GM18511 (cell line): Measurements from ENCODE around the gene NDUFA13.
"Not testable (repeated sequence)": the region's sequence is repeated elsewhere in the genome, so short reads cannot be mapped to it uniquely, and the experiment has no call there.

Source experiments
- ATAC-seq: cut with Tn5 transposase; IDR thresholded peaks from one replicate; pipeline ENCODE4 v1.9.1; 2021; ENCODE audit warnings: mild to moderate bottlenecking, moderate library complexity; ENCODE audit not compliant: unreplicated experiment

Gene NDUFA13

DNA sequence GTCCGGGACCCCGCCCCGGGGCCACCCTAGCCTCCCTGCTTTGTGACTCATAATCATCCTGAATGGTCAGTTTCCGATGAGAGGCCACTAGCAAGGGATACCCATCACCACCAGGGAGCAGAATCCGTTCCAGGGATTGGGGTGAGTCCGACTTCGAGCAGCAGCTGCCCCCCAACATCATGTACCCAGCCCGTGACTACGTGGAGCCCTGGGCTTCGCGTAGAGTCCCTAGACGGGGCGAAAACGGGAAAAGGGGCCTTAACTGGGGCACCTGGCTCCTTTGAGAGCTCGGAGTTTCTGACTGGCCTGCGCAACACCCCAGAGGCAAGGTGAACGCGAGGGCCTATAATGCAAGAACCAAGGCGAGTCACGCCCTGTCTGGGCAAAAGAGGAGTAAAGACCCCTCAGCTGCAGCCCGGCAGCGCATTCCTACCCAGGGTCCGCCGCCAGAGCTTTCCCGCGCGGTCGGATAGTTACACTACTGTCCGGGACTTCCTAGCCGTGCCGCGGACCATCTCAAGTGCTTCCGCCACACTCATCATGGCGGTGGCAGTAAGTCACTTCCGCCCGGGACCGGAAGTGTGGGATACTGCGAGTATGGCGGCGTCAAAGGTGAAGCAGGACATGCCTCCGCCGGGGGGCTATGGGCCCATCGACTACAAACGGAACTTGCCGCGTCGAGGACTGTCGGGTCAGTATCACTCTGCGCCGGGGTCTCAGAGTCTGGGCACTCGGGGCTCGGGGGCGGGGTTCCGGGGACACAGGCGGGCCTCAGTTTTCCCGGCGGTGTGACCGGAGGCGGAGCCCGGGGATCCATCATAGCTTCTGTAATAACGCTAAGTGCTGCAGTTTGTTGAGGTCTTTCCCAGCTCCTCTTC lies at the start of gene NDUFA13:
NDUFA13 (plus strand) TSS at position 584 of the 878 bp plus-strand sequence; CDS start at position 598, 14 bp downstream.
- ATAC-seq: peak; percentile 95

DNA sequence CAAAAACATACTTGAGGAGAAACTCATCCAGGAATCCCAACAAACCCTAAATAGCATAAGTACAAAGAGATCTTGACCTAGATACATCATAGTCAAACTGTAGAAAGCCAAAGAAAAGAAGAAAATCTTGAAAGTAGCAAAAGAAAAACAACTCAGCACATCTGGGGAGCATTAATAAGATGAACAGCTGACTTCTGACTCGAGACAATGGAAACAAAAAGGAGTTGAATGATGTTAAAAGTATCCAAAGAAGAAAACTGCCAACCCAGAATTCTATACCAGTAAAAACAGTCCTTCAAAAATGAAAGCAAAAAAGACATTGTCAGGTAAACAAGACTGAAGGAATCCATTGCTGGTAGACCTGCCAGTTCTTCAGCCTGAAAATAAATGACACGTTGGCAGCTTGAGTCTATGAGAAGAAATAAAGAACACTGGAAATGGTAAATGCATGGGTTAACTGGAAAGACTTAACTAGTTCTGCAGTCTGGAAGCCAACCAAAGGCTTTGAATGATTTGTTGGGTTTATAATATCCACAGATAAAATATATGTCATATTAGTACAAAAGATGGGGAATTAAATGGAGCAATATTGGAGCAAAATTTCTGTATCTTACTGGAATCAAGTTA lies 47.5 kb upstream of the NDUFA13 start:
- ATAC-seq: no peak

DNA sequence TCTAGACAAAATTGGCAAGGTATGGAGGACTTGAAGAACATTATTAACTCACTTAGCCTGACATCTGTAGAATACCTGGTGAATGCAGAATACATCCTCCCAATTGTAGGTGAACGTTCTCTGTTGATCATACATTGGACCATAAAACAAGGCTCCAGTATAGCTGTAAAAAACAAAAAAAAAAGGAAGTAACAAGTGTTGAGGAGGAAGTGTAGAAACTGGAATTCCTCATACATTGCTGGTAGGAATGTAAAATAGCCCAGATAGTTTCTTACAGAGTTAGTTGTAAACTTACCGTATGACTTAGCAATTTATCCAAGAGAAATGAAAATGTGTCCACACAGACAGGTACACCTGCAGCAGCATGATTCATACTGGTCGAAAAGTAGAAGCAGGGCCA lies 45.4 kb upstream of the NDUFA13 start:
- ATAC-seq: no peak

DNA sequence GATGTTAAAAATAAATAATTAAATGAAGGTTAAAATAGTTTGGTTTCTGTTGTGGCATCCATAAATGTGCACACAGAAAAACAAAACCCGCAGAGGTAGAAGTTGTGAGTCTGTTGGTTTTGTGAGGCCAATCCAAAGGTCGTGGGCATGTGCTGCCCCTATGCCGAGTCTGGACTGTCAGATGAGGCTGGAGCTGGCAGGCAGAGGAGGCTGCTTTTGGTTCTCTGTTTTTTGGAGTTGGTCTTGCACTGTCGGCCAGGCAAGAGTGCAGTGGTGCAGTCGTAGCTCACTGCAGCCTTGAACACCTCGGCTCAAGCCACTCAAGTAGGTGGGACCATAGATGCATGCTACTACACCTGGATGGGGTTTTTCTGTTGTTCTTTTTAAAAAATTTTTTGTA lies 44.3 kb upstream of the NDUFA13 start:
- no peak for ATAC-seq

DNA sequence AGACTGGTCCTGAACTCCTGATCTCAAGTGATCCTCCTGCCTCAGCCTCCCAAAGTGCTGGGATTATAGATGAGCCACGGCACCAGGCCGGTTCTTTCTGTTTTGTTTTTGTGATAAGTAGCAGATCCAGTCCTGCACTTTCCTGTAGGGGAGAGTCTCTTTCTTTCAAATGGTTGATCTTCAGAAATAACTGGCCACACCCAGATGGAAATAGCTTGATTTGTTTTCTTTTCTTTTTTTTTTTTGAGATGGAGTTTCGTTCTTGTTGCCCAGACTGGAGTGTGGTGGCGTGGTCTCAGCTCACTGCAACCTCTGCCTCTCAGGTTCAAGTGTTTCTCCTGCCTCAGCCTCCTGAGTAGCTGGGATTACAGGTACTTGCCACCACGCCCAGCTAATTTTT lies 43.9 kb upstream of the NDUFA13 start:
- not testable (repeated sequence) for ATAC-seq

DNA sequence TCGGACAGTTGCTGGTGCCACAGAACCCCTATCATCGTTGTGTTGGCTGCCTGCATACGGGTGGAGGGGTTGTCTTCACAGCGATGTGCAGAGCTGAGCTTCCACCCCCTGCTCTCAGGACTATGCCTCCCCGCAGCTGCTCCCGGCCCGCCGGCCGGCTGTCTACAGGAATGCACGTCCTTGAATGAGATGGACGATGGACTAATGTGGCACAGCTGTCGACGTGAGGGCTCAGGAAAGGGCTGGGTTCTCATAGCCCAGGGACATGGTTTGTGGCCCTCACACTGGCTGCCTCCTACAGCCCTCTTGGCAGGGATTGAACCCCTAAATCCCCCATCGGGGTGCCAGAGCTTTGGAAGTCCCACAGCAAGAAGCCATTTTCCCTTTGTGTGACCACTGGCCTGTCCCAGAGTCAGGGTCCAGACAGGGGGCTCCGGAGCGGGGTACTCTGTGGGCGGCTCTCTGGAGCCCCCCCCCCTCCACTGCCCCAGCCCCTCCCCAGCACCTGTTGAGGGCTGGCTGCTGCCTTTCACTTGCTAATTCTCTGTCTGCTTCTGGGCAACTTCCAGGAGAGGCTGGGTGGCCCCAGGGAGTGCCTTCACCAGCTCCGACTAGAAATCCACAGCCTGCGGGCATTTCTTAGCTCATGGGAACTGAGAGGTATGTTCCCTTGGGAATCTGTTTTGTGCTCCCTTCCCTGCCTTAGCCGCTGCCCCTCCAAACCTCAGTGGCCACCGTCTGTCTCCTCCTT lies 40.8 kb upstream of the NDUFA13 start:
- no peak for ATAC-seq

DNA sequence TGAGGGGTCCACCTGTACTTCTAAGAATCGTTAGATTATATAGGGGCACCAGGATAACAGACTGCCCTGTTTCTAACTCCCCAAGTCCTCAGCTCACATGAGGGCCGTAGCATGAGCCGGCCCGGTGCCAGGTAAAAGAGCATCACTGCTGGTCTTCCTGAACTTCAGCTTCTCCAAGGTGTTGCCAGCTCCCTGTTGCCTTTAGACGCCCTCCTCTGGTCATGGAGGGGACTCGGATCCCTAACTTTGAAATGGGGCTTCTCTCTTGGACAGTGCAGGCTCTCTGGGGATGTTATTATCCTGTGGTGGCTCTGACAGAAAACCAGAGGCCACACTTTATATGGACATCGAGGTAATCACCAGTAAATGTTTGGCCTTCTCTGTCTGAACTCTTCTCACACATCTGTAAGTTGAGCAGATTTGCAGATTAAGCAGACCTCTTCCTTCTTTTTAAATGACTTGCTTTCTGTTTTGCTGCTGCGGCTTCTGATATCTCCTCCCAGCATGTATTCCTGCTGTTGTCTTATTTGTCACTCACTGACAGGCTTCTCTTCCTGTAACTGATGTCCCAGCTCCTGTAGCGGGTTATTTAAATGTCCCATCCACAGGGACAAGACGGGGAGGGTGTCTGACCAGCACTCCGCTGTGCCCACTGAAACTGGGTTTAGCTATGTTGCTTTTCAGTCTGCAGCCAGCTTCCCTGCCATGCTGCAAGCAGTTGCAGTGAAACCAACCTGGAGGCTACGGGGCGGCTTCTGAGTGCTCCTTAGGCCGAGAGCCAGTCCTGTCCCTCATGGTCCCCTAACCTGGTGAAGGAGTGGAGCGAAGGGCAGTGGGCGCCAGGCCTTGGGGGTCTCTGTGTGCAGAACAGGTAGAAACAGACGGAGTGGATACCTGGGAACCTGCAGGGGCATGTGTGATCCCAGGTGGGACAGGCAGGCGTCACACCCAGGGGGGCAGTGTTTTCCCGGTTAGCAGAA lies 39.9 kb upstream of the NDUFA13 start:
- no peak for ATAC-seq

DNA sequence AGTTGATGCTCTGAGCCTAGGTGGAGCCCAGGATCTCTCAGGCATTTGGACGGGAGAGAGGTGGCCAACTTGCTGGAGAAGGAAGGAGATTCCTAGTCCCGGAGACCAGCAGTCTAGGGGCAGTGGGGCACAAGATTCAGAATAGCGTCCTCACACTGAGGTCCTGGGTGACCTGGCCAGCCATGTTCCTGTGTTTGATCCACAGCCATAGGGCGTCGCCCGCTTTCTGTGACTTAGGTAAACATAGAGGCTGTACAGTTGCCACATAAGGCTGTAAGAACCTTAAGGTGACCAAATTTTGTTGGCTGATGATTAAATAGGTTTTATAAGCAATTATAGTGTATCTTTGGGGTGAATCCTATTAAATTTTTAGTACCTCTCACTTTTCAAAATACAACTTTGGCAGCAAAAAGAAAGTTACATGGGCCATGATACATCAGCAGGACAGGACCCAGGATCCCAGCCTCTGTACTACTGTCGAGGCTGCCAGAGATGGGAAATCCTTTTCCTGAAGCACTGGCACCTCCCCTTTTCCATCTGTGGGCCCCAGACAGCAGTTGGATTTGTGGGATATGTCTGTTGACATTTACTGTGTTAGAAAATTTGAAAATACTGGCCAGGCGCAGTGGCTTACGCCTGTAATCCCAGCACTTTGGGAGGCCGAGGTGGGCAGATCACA lies 38.2 kb upstream of the NDUFA13 start:
- ATAC-seq: no peak

DNA sequence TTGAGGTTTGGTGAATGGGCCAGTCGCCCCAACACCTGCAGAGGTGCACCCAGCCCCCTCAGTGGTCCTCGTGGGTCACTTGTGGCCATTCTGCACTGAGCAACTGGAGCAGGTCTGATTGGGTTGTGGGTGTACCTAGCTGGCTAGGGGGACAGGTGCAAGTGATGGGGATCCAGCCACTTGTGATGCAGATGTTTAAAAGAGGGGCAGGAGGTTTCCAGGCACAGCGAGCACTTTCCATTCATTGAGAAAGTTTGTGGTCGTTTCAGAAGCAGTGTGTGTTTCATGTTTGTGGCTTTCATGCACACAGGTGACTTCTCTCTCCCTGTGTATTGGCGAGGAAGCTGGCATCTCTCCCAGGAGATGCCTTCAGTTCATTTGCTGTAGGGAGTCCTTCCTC lies 35.3 kb upstream of the NDUFA13 start:
- no peak for ATAC-seq

DNA sequence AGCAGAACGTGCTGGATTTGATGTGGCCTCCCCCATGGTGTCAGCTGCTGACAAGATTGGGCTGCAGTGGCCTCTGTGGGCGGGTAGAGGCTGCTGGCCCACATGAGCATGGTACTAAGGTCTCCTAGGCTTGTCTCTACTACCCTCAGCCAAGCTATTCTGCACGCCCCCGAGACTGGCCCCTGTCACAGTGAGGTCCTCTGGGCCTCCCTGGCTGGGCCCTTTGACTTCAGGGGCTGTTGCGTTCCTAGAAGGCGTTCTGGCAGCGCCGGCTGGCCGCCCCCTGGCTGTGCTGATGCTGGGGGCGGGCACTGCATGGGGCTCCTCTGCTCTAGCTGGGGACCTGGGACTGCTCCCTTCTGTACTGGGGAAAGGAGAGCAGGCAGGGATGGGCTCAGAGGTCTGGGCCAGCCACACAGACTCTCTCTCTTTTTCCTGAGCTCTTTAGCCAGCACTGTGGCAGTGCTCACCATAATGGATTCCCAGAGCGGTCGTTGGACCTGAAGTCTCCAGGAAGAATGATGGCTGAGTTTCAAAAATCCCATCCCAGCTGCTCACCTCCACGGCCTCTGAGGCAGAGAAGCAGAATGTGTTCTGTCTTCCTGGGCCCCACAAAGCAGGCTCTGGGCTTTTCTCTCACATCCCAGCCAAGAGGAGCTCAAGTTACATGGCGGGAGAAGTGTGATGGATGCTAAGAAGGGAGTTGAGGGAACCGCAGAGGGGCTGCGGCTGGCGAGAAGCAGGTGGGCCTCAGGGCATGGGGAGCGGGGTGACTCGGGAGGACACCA lies 33.0 kb upstream of the NDUFA13 start:
- no peak for ATAC-seq

DNA sequence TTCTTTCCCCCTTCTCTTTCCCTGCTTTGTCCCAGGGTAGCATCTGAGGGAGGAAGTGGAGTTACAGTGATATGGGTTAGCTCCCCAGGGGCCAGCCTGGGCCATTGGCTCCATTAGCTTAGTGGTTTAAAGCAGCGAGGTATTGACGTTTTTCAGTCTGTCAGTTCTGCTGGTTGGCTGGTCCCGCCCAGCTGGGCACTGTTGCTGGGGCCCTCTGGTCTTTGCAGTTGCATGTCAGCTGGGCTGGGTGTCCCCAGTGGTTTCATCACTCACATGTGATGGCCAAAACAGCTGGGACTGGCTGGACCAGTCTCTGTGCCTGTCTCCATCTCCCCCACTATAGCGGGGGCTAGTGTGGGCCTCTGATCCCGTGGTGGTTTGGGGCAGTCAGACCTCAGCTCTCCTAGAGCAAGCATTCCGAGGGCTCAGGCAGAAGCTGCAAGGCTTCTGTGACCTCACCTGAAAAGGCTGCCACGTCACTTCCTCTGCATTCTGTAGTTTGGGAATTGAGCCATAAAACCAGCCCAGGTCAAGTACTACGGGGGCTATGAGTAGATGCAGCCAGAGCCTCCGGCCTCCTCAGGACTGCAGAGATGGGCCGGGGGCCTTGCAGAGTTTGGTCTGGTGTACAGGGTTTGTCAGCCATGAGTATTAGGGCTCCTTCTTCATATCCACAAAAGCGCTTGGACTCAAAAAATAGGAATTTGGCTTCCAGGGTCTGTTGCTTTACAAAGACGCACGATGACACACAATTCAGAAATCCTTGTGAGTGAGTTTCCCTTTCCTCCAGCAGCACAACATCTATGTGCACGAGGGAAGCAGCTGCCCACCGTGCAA lies 30.6 kb upstream of the NDUFA13 start:
- no peak for ATAC-seq

DNA sequence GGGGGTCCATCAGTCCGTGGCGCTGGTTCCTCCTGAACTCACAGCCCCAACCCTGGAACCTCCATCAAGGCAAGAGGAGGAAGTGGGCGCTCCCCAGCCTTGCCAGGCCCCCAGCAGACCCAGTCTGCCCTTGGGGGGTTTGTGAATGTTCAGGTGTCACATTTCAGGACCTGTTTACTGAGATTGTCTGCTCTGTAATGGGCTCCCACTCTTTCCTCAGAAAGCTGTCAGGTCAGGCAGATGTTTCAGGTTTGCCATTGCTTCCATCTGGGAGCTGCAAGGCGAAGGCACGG lies 30.1 kb upstream of the NDUFA13 start:
- ATAC-seq: no peak

DNA sequence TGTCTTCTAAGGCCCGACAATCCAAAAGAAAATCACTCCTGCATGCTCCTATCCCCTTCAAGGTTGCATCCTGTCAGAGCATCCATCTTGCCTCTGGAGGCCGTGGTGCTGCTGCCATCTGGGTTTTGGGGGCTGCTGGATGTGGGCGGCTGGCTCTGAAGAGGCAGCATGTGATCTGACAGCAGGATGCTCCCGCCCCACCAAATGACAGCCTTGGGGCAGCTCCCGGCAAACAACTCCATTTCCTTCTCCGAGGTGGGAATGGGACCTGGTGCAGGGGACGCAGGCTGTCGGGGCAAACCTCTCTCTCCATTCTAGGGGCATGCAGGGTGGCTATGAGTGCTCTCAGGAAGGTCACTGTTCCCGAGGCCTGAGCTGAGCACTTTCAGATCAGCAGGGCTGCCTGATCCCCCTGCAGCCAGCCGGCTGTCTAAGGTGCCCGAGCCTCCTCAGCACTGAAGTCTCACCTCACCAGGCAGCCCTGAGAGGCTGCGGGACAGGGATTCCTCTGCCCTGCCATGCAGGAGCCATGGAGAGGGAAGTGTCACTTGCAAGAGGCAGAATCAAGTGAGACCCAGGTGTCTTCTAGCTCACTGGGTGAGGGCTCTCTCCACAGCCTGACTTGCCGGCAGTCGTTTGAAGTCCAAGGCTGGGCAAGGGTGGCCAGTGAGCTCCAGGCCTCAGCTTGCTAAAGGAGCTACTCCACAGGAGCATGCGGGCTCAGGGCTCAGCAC lies 29.5 kb upstream of the NDUFA13 start:
- ATAC-seq: no peak

DNA sequence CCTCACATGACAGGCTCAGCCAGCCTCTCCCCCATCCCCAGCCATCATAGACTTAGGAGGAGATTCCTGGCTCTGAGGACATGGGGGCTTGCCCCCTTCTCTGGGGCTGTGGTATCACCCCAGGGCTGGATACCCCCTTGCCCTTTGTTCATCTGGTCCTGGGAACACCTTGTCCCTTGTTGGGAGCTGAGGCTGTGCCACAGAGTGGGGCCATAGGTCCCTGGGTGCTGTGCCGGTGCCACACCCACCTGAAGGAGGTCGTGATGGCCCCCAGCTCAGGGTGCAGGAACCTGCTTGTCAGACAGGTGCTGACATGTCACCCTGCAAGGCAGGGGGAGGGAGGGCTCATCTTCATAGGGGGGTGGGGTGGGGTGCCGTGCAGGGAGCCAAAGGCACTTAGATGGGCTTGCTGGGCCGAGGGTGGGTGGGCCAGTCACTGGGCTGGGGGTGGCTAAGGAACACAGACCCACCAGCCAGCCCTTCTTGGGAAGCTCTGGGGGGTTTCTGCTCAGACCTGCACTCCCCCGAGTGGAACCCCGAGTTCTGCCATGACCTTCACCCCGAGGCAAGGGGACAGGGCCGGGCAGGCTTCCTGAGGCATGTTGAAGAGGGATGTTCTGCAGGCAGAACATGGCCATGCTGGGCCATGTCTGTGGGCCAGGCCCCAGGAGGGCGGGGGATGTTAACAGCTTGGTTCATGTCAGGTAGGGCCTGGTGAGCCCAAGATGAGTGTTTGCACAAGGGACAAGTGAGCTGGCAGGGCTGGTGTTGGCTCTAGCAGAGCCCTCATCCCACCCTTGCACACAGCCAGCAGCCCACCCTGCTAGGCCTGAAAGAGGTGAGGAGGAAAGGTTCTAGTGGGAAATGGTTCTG lies 28.7 kb upstream of the NDUFA13 start:
- ATAC-seq: no peak

DNA sequence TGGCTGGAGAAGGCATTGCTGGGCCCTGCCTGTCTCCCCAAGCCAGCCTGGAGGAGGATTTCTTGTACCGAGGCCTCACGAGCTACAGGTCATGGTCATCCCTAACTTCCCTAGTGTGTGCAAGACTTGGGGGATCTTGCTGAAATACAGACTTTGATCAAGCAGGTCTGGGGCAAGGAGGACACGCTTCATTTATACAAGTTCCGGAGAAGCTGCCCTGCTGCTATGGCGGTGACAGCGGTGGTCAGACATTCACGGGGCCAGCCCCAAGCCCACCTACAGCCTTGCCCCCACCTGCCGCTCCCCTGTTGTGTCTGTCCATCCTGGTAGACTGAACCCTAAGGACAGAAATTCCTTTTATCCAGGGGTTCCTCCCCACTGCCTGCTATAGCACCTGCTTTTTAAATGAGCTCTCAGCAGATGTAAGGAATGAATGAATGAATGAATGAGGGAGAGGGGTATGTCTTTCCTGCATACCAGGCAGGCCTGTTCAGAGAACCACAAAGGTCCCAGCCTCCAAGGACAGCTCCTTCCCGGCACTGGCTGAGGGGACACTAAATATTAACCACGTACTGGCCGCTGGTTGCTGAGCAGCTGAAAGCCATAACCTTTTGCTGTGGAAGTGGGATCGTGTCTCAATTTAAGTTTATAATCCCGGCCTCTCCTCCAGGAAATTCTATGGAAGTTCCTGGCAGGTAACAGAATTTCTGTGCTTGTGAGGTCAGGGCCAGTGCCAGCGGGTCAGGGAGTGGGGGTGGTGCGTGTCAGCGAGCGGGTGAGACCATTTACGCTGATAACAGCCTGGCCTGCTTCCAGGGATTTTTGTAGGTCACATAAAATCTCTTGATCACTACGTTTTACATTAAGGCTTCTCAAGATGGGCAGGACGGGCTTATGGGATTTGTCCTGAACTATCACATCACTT lies 27.8 kb upstream of the NDUFA13 start:
- no peak for ATAC-seq
